ENCODE data around the gene FAM184B. TPM values are rescaled to one million over a fixed set of nuclear protein-coding genes. Genes with fewer than 3 reads are reported as not detected.

The FAM184B gene
- total RNA-seq, 4 donors from 2014 or later = 0.07 to 0.13 TPM; not detected in 2

DNA sequence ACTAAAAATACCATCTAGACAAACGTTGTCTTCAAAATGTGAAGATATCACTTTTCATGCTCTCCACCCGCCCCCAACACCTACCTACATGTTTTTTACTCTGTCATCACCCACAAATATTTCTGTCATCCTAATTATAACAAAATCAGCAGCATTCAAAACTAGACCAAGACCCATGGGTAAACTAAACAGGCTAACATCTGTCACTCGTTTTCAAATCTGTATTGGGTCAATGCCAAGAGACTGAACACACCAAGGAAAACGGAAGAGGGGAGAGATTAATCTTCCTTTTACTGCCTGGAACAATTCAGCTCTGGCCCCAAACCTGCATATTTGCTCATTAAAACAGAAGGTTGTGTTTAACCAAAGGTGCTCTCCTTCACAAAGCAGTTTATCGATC is 17.5 kb downstream of the FAM184B start:
- 41 to 43% methylated on average over 5 of the region's 5 CpGs for WGBS, 2 donors
- intact Hi-C loops (cut with DNase I; ENCODE audit: low total_unique reads) = no loop called here
- TF ChIP-seq POLR2A (IDR thresholded peaks at IDR 0.05) = no peak
- TF ChIP-seq, protein P1, sequence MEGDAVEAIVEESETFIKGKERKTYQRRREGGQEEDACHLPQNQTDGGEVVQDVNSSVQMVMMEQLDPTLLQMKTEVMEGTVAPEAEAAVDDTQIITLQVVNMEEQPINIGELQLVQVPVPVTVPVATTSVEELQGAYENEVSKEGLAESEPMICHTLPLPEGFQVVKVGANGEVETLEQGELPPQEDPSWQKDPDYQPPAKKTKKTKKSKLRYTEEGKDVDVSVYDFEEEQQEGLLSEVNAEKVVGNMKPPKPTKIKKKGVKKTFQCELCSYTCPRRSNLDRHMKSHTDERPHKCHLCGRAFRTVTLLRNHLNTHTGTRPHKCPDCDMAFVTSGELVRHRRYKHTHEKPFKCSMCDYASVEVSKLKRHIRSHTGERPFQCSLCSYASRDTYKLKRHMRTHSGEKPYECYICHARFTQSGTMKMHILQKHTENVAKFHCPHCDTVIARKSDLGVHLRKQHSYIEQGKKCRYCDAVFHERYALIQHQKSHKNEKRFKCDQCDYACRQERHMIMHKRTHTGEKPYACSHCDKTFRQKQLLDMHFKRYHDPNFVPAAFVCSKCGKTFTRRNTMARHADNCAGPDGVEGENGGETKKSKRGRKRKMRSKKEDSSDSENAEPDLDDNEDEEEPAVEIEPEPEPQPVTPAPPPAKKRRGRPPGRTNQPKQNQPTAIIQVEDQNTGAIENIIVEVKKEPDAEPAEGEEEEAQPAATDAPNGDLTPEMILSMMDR (IDR thresholded peaks at IDR 0.05) = no peak
- no peak for DNase-seq (ENCODE audit: low spot score in 2 of 2)
- H3K4me3 ChIP-seq (ENCODE audit: low read depth, poor library complexity, severe bottlenecking) = no peak overlapping the region

GRCh38 chr4:17763416-17763815 is 18.0 kb downstream of the FAM184B start:
- intact Hi-C loops (cut with DNase I; ENCODE audit: low total_unique reads) = no loop called here
- WGBS, 2 donors = 86 to 96% methylated on average over 3 of the region's 3 CpGs
- TF ChIP-seq, protein P1 (IDR thresholded peaks at IDR 0.05) = no peak
- no peak for TF ChIP-seq POLR2A (IDR thresholded peaks at IDR 0.05)
- H3K4me3 ChIP-seq (ENCODE audit: low read depth, poor library complexity, severe bottlenecking) = no peak overlapping the region
- DNase-seq (ENCODE audit: low spot score in 2 of 2) = no peak

DNA sequence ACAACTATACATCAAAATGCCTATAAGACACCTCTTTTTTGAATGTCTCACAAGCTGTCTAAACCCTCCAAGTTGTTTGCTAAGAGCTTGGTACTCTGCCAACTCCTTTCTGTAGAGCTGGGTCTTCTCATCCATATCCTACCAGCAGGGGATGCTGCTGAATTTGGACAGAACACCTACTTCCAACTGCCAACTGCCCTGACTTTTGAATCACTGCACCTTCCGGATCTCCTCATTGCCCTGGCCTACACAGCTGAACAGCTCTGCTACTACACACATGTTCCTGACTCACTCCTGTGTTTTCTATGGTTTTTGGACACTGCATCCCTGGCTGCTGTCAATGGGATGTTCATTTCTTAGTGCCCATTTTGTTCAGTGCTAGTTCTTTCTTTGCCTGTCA is 18.7 kb downstream of the FAM184B start:
- intact Hi-C loops (cut with DNase I; ENCODE audit: low total_unique reads) = no loop called here
- WGBS, 2 donors = 56 to 67% methylated on average over 1 of the region's 1 CpG
- no peak for DNase-seq (ENCODE audit: low spot score in 2 of 2)
- no peak overlapping the region for H3K4me3 ChIP-seq (ENCODE audit: low read depth, poor library complexity, severe bottlenecking)
- no peak for TF ChIP-seq POLR2A (IDR thresholded peaks at IDR 0.05)
- TF ChIP-seq, protein P1 (IDR thresholded peaks at IDR 0.05) = no peak

- 54 to 67% methylated on average over 1 of the region's 1 CpG for WGBS, 2 donors
- DNase-seq (ENCODE audit: low spot score in 2 of 2) = no peak
- TF ChIP-seq, protein P1 (IDR thresholded peaks at IDR 0.05) = no peak
- no peak for TF ChIP-seq POLR2A (IDR thresholded peaks at IDR 0.05)
- intact Hi-C loops (cut with DNase I; ENCODE audit: low total_unique reads) = no loop called here
- no peak overlapping the region for H3K4me3 ChIP-seq (ENCODE audit: low read depth, poor library complexity, severe bottlenecking)
These were observed 20.4 kb downstream of the FAM184B start for GRCh38 chr4:17761062-17761461.

- no peak overlapping the region for H3K4me3 ChIP-seq (ENCODE audit: low read depth, poor library complexity, severe bottlenecking)
- DNase-seq (ENCODE audit: low spot score in 2 of 2) = no peak
- intact Hi-C loops (cut with DNase I; ENCODE audit: low total_unique reads) = no loop called here
- no peak for TF ChIP-seq POLR2A (IDR thresholded peaks at IDR 0.05)
- TF ChIP-seq, protein P1 (IDR thresholded peaks at IDR 0.05) = no peak
- WGBS, 2 donors = 81 to 83% methylated on average over 6 of the region's 6 CpGs
These were observed 20.8 kb downstream of the FAM184B start for GRCh38 chr4:17760626-17761025.

DNA sequence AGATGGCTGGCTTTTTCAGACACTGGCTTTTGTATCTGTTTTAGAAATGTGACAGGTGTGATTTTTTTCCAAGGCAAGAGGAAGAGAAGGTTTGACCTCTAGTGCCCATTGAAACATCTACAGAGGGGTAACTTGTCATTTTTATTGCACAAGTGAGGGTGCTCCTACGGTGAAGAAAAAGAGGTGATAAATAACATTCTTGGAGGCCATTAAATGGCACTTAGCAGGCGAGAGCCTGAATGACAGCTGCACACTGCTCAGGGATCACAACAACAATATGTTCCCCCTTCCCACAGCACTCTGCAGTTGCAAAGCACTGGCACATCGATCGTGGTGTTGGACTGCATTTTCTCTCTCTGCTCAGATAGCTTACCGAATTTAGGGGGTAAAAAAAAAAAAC is 22.9 kb downstream of the FAM184B start:
- intact Hi-C loops (cut with DNase I; ENCODE audit: low total_unique reads) = no loop called here
- DNase-seq (ENCODE audit: low spot score in 2 of 2) = no peak
- 42 to 51% methylated on average over 5 of the region's 5 CpGs for WGBS, 2 donors
- no peak overlapping the region for H3K4me3 ChIP-seq (ENCODE audit: low read depth, poor library complexity, severe bottlenecking)
- TF ChIP-seq POLR2A (IDR thresholded peaks at IDR 0.05) = no peak
- TF ChIP-seq, protein P1 (IDR thresholded peaks at IDR 0.05) = no peak

Data from lower leg skin (tissue), 4 donors.